Glomerular endothelial cell (primary cell): Measurements from ENCODE around the gene ZNF423. TPM values are rescaled to one million over a fixed set of nuclear protein-coding genes. Genes with fewer than 3 reads are reported as not detected.
"Not testable (repeated sequence)": the region's sequence is repeated elsewhere in the genome, so short reads cannot be mapped to it uniquely, and the experiment has no call there.

Source experiments
- DNase-seq: peaks from one replicate; pipeline ENCODE4 v3.0.0-alpha.2; 2011; ENCODE audit warnings: low read depth, low spot score; ENCODE audit errors: extremely low read depth
- total RNA-seq: library from RNA; depleted of rRNA; stranded (reverse); fragments of >200 nt; gene quantifications from 2 replicates; pipeline ENCODE4 v1.2.3, GENCODE V29; 2015

Gene ZNF423
- total RNA-seq, 1 donor from 2014 or later, result 3.4 TPM

DNA sequence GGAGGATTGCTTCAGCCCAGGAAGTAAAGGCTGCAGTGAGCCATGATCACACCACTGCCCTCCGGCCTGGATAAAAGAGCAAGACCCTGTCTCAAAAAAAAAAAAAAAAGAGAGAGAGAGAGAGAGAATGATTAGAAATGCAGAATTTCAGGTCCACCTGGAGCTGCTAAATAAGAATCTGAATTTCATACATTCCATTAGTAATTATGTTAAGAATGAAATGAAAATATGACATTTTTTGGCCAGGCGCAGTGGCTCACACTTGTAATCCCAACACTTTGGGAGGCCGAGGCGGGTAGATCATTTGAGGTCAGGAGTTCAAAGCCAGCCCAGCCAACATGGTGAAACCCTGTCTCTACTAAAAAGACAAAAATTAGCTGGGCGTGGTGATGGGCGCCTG is 178.3 kb downstream of the ZNF423 start:
- not testable (repeated sequence) for DNase-seq

DNA sequence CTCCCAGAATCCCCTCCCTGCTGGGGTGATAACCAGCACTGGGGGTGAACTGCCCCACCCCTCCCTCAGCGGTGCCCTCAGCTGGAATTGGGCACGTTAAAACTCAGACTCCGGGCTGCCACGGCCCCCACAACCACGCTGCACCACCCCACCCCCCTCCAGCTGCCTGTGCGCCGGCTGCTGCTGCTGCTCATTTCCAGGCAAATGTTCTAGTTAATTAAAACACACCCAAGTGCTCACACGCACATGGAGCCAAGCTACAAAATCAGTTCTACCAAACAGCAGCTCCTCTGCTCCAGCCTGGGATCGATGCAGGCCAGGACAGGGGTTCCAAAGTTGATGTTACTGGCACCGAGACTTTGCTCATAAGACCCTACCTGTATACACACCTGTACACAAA is 180.5 kb downstream of the ZNF423 start:
- no peak for DNase-seq

DNA sequence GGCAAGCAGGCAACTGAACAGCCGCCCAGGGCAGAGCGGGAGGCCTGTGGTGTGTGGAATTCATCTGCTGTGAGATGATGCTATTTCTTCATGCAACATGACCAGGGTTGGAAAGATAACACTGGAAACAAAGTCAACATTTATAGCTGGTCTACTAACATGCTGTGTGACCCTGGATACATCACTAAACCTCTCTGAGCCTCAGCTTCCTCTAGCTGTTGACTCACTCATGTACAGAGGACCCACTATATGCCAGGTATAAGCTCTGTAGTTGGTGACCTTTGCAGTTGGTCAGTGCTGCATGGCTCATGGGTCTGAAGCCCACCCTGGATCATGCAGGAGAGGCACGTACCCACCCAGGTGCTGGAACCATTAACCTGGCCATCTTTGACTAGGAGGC is 180.9 kb downstream of the ZNF423 start:
- DNase-seq, result no peak

DNA sequence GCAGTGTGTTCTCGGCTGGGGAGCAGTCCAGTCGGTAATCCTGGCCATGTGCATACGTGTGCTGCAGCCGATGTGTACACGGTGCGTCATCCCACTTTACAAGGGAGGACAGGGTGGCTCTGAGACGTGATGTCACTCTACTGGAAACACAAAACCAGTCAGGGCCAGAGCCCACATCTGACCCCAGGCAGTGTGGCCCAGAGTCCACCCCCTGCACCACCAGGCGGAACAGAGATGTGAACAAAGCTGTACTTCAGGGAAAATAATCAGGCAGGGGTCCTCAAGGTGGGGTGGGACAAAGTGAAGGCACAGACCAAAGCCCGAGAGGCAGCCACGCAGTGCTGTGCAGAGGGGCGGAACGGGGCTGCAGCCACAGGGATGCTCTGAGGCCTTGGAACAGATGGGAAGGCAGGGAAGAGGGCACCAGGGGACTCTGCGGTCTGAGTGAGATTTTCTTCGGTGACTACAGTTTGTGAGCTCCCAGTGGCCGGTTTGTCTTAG is 181.5 kb downstream of the ZNF423 start:
- DNase-seq, result no peak

DNA sequence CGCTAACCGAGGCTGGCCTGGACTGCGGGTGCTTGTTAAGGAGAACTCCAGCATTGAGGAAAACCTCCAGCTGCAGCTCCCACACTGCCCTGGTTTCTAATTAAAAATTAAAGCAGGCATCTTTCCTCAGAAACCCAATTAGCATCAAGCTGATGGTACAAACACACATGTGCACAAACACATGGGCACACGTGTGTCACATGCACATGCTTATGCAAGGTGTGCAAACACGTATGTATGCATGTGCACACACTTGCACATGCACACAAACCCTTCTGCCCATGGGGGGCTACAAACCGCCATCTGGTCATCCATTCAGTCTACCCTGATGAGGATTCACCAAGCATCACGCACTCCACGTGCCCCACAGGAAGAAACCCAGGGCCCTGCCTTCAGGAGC is 182.5 kb downstream of the ZNF423 start:
- no peak for DNase-seq

DNA sequence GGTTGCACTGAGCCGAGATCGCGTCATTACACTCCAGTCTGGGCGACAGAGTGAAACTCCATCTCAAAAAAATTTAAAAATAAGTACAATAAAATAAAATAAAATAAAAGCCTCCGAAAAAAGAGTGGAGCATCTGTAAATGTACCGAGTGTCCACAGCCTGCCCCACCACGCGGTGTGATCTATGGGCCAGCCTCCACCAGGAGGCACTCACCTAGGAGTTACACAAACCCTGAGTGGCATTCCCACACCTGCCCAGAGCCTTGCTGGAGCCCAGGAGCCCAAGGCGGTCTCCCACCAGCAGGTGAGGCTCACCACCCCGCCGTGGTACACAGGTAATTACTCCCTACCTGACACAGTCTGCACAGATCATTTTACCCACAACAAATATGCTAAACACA is 183.2 kb downstream of the ZNF423 start:
- DNase-seq, result no peak

DNA sequence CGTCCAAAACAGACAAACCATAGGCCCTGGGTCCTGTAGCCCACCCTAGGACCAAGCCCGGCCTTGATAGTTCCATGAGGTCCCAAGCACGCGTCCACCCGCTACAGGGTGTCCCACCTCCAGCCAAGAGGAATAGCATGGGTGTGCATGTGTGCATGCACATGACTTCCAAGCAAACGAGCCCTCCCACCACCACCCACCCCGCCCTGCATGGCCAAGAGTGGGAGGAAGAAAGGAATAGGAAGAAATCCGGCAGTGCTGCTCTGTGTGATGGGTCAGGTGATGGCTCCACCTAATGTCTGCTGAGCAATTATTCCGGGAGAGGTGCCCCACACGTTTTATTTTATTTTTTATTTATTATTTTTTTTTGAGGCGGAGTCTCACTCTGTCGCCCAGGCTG is 184.6 kb downstream of the ZNF423 start:
- no peak for DNase-seq

DNA sequence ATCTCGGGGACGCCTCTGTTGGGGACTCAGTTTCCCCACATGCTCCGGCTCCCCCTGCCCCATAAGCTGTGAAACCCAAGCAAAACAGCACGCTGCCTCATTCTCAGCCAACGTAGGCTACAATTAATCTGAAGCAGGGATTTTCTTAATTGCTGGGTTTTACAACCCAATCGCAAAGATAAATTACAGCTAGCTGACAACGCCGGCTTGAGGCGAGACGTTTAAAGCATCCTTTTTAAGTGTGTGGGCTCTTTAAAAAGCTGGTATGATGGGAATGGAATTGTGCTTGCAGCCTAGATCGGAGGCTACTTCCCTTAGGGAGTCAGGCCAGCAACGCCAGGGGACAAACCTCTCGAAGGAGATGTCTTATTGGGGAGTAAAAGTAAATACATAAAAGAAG is 185.3 kb downstream of the ZNF423 start:
- no peak for DNase-seq

DNA sequence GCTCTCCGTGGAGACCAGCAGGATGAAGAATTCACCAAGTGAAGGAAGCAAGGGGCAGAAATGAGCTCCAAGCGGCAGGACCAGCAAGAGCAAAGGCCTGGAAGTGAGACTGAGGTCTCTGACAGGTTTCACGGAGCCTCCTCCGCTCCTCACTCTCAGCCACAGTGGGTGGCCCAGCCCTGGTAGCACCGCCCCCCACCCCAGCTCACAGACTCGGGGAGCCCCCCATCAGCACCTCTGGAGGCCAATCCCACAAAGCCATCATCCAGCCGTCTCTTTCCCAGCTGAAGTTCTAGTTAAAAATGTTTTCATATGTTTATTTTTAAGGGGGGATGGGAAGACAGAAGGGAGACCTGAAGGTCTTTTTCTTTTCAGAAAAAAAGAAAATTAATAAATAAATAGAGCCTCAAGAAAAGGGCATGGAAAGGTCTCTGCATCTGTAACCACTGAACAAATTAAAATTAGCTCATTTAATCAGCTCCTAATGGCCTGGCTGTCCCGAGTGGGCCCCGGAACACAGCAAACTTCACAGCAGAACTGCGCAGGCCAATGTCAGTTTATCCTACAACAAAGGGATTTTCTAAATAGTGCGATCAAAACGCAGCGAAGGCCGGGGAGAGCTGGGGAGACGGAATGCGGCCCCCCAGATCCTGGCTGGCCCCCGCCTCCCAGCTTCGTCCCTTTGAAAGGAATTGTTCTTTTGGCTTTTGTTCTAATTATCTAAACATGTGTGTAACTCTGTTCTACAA is 190.3 kb downstream of the ZNF423 start:
- no peak for DNase-seq

DNA sequence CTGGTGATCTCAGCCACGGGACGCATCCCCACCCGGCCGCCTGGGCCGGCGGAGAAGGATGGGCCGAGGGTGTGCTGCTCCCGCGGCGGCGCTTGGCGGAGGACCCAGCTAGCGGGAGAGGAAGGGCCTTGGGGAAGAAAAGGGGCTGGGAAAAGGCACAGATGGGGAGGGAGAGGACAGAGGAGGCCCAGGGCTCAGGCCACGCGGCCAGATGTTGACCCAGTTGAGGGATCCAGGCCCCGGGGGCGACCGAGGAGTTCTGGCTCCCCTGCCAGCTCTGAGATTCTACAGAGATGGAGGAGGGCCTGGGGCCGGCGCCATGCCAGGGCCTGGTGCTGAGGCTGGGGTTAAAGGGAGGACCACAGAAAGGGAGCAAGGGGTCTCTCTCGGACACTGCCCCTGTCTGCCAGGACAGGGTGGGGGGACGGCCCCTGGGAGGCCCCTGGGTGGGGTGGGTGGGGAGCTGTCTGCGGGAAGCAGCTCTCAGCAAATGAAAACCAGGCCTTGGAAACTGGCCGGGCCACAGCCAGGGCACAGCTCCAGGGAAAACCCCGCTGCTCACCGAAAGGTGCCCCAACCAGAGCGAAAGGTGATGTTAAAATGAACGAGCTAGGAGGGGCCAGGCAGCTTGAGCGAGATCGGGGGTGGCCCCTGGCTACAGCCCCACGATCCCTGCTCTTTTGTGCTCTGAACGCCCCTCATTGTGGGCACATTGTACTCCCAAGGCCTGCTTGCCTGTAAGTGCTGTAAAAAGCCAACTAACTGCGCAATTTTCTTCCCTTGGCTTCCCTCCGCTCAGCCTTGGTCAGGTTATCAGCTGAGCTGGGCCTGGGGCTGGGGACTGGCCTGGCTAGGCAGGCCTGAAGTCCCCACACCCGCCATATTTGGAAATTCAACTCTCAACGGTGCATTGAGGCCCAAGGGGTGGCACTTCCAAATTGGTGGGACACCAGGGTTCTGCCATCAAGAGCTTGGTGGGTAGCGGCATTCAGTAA is 191.4 kb downstream of the ZNF423 start:
- no peak for DNase-seq

DNA sequence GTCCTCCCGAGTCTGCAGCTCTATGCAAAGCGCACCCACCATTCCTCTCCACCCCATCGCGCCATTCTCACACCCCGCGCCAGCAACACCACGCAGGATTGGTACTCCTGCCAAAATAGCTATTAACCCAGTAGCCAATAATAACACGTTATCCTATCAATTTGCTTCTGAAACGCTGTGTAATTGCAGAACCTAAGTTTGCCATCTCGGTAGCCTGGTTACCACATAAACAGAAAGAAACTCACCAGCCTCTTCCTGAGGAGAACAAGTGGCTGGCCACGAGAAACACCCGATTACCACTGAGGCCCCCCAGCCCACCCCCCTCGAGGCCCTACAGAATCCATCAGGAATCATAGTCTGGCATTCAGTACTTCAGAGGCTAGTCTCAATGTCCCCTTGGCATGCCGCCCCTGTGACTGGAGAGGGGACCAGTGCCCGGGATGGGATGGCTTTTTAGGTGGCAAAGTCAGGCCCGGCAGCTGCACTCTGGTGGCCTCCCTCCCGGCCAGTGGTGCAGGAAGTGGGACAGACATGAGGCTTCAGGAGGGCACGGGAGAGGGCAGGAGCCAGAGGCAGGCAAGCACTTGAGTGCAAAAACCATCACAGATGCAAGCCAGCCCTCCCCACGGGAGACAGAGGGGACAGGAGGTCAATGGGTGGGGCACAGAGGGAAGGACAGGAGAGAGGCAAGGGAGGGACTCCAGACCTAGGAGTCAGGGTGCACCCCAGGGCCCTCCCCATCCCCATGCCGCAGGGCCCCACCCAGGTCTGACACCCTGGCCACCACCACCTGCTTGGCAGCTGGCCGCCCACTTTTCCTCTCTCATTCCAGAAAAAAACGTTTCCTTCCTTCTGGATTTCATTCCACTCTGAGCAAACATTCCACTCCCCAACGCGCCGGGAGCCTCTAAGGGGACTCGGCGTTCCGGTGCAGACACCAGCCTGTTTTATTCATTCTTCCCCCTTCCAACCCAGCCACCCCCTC is 192.5 kb downstream of the ZNF423 start:
- no peak for DNase-seq

DNA sequence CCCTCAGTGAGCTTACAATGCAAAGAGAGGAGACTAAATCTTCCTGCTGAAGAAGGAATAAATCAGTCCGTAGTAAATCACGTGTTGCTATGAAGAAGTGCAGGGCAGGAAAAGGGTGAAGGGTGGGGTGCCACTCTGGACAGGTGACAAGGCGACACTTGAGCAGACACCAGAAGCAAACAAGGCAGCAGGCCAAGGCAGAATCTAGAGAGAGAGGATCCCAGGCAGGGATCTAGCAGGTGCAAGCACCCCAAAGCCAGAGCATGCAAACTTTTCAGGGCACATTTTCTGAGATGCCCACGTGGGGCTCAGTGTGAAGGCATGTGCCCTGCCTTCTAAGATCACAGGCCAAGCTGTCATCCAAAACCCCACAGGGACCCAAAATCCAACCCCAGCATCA is 193.3 kb downstream of the ZNF423 start:
- DNase-seq, result no peak

DNA sequence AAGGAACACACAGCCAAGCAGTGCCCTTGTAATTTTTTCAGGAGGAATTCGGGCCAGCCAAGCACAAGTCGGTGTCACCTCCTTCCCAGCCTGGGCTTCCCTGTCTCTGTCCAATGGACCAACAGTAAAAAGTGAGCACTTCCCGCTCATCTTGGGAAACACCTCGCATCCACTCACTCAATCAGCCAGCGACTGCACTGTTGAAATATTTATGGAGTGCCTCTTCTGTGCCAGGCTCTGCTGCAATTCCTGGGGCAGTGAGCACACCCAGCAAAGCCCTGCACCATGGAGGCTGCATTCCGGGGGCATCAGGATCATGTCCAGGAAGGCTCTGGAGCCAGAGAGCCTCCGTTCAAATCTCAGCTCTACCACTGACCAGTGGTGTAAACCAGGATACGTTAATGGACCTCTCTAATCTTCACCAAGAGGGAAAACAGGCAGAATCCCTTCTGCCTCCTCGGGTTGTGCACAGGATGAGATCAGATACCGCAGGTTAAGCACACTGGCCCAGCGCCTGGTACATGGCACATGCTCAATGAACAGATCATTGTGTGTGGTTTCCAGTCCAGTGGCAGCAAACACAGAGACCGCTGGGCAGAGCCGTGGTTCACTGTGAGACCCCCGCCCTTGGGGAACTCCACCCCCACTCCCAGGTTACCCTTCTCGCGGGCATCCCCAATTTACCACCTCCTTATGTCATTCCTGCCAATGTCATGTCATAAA is 194.3 kb downstream of the ZNF423 start:
- DNase-seq, result no peak

DNA sequence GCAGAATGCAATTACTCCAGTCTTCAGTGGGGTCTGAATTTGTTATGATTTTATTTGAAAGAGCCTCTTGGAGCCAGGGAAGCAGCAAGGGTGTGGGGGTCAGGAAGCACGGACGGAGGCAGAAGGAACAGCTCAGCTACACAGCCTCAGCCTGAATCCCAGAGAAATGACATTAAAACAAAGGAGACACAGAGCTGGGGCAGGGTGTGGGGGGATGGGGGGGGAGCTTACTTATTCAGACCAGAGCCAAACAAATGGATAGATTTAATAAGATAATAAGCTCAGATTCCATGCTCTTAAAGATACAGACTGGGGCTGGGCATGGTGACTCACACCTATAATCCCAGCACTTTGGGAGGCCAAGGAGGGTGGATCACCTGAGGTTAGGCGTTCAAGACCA is 195.3 kb downstream of the ZNF423 start:
- no peak for DNase-seq

DNA sequence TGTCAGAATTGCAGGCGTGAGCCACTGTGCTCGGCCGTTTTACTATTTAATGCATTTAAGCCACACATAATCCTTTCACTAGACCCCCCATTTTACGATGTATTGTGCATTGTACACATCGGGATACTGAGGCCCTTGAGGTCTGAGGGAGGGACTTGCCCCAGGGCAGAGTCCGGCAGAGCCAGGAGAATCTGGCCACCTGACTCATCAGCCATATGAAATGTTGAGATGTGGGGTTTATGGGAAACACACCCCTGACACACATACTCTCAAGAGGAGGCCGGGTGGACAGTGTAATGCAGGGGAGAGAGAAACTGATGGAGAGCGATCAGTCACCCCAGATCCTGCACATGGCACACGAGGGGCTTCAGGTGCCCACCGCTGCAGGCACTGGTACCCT is 196.6 kb downstream of the ZNF423 start:
- DNase-seq, result no peak

DNA sequence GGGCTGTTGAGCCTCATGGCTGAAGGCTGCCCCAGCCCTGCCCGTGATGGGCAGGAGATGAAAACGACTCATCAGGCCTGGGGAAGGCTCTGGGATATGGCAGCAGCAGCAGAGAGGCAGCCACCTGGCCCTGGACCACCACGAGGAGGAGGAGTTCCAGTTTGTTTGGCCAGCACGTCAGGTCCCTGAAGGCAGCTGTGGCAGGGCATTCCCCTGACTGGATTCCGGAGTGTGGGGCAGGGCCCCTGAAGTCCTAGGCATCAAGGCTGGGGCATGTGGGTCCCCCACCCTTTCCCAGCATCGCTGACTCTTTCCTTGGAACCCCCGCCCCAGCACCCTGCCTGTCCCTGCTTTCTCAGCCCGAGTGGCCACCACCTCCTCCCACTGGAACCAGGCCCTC is 197.4 kb downstream of the ZNF423 start:
- DNase-seq, result no peak

DNA sequence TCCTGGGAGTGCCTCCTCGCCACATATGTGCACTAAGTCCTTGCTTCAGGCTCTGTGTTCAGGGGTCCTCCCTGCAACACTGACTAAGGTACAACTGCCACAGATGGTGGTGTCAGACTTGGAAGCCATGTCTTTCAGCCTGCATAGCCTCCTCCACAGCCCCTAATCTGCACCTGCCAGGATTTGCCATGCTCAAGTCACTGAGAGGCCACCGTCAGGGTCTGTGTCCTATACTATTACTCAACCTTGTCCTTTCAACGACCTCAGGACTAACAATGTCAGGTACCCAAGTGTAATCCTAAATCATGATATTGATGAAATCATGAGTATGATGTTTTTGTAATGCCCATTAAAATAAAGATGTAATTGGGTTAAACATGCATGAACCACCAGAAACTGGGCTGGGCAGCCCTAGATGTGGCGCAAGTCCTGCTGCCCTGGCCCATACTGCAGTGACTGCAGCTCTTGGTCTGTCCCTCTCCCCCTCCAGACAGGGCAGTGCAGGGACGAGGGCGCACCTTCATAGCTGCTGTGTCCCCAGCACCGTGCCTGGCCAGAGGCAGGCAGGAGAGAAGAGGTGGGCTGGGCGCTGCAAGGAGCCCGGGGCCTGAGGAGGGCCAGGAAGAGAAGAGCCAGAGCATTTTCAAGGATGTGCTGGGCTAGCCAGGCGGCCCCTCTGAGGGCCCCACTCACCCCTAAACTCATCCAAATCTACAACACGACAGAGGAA is 198.0 kb downstream of the ZNF423 start:
- DNase-seq, result no peak

DNA sequence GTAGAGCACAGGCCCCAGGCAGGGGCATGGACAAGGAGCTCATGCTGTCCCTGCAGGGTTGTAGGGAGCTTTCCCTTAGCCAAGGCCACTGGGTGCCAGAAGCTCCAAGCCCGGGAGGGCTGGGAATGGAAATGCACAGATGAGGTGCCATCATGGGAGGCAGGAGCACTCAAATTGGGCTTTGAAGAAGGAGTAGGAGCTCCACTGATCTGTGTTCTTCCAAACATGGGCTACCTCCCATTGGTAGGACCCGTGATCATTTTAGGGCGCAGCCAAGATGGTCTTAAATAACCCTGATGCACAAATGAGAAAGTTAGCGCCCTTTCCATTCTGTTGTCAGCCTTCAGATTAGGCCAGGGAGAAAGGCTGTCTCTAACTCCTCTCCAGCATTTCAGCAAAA is 201.5 kb downstream of the ZNF423 start:
- DNase-seq, result no peak

DNA sequence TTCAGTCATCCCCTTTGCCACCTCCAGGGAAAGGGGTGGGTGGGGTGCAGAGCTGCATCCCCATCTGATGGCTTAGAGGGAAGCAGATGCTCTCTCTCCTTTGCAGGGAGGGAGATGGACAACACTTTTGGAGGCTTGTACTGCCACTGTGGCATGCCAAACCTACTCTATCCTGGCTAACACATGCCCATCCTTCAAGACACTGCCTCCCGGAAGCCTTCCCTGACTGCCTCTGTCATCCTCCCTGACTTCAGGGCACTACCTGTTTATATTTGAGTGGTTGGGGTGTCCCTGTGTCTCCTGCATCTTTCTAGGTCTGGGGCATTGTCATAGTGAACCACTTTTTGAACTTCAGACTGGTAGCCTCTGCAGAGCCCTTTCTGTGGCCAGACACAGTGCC is 202.3 kb downstream of the ZNF423 start:
- DNase-seq, result no peak
